ENCODE measurements around the gene PPP2R3A.

PPP2R3A gene

GRCh38 chr3:136193278-136194054 lies 227.9 kb downstream of the PPP2R3A start:
- no peak for DNase-seq (ENCODE audit: low read depth in 2 of 2, low spot score in 1 of 2)

- peak in 1 of 2 donors; percentile 49 for DNase-seq (ENCODE audit: low read depth in 2 of 2, low spot score in 1 of 2)
These were observed 229.1 kb downstream of the PPP2R3A start for GRCh38 chr3:136194409-136195257.

- DNase-seq (ENCODE audit: low read depth in 2 of 2, low spot score in 1 of 2): peak; percentile 59 to 63
These were observed 229.9 kb downstream of the PPP2R3A start for GRCh38 chr3:136195258-136196063.

GRCh38 chr3:136196064-136196400 lies 230.5 kb downstream of the PPP2R3A start, which contains the start of gene MSL2:
MSL2 (minus strand) TSS chr3:136196335; CDS start chr3:136195113, 1,222 bp downstream.
- DNase-seq (ENCODE audit: low read depth in 2 of 2, low spot score in 1 of 2): no peak

GRCh38 chr3:136196401-136197158 lies 231.1 kb downstream of the PPP2R3A start:
- DNase-seq (ENCODE audit: low read depth in 2 of 2, low spot score in 1 of 2): peak; percentile 98

- no peak for DNase-seq (ENCODE audit: low read depth in 2 of 2, low spot score in 1 of 2)
These were observed 231.7 kb downstream of the PPP2R3A start for GRCh38 chr3:136197159-136197793.

Data from stimulated activated CD8-positive, alpha-beta memory T cell treated with anti-CD3 and anti-CD28 coated beads, Interleukin-4, amount 100 ng/mL, for 1 hour (primary cell).